Neutrophil (primary cell): ENCODE measurements around the gene SLC4A1.
"Not testable (repeated sequence)": the region's sequence is repeated elsewhere in the genome, so short reads cannot be mapped to it uniquely, and the experiment has no call there.

Experiments
- H3K27ac ChIP-seq: fragments of 200-600 bp; sonication (generic); 2 replicates; pipeline ENCODE4 v1.5.1; 2016; ENCODE audit warnings: mild to moderate bottlenecking, moderate library complexity
- H3K27me3 ChIP-seq: fragments of 200-600 bp; sonication (generic); 2 replicates; pipeline ENCODE4 v1.6.0; 2016; ENCODE audit warnings: mild to moderate bottlenecking
- H3K36me3 ChIP-seq: fragments of 200-600 bp; sonication (generic); 2 replicates; pipeline ENCODE4 v1.5.1; 2017
- H3K4me1 ChIP-seq, 2 experiments: fragments of 200-600 bp in 1 of 2; sonication (generic) in 1 of 2; 1 replicate in 1 of 2; 2 replicates in 1 of 2; pipeline versions ENCODE4 v1.5.1 to v1.6.1; 2013 to 2016; ENCODE audit warnings: low read depth in 1 of 2, low read length in 1 of 2, mild to moderate bottlenecking in 1 of 2, moderate library complexity in 1 of 2; ENCODE audit not compliant: control insufficient read depth in 1 of 2, insufficient read depth in 1 of 2
- H3K4me3 ChIP-seq, 2 experiments: fragments of 200-600 bp in 1 of 2; sonication (generic) in 1 of 2; 1 replicate in 1 of 2; 2 replicates in 1 of 2; pipeline ENCODE4 v1.5.1; 2013 to 2016; ENCODE audit warnings: low read depth in 1 of 2, low read length in 1 of 2, mild to moderate bottlenecking in 1 of 2, moderate library complexity in 1 of 2
- H3K9me3 ChIP-seq: fragments of 200-600 bp; sonication (generic); 2 replicates; pipeline ENCODE4 v1.5.1; 2016
- CTCF ChIP-seq: fragments of 200-600 bp; sonication (generic); IDR thresholded peaks from 2 replicates; pipeline ENCODE4 v1.5.1; 2016; ENCODE audit warnings: antibody characterized with exemption

SLC4A1 gene

GRCh38 chr17:44247440-44247841 is 20.5 kb downstream of the SLC4A1 start:
- Histone ChIP-seq H3K9me3 (no peaks in the 10 kb centered on the region), H3K4me3 (no peak overlapping the region), H3K27me3 (no peaks in the 10 kb centered on the region), H3K4me1 (no peaks in the 10 kb centered on the region), H3K36me3 (no peaks in the 10 kb centered on the region), H3K27ac (no peak overlapping the region)
- TF ChIP-seq CTCF, result no peak

GRCh38 chr17:44241106-44241624 is 26.8 kb downstream of the SLC4A1 start:
- TF ChIP-seq CTCF, result no peak
- no peak overlapping the region for H3K27ac ChIP-seq
- no peaks in the 10 kb centered on the region for H3K9me3 ChIP-seq
- H3K4me1 ChIP-seq, result no peaks in the 10 kb centered on the region
- H3K4me3 ChIP-seq, result no peak overlapping the region
- peaks cover 8% of the 10 kb centered on the region for H3K27me3 ChIP-seq
- no peaks in the 10 kb centered on the region for H3K36me3 ChIP-seq

- H3K27me3 ChIP-seq, result peaks cover 13% of the 10 kb centered on the region
- H3K9me3 ChIP-seq, H3K4me3 ChIP-seq, H3K27ac ChIP-seq, H3K36me3 ChIP-seq, H3K4me1 ChIP-seq: not testable (repeated sequence)
These were observed 30.0 kb downstream of the SLC4A1 start for GRCh38 chr17:44237886-44238285.

GRCh38 chr17:44236444-44236991 is 31.4 kb downstream of the SLC4A1 start:
- Histone ChIP-seq H3K9me3 (no peaks in the 10 kb centered on the region), H3K4me1 (no peaks in the 10 kb centered on the region), H3K27ac (no peak overlapping the region), H3K36me3 (no peaks in the 10 kb centered on the region), H3K4me3 (no peak overlapping the region), H3K27me3 (peaks cover 13% of the 10 kb centered on the region)
- no peak for TF ChIP-seq CTCF

GRCh38 chr17:44235583-44235936 is 32.4 kb downstream of the SLC4A1 start:
- no peak overlapping the region for H3K27ac ChIP-seq
- no peaks in the 10 kb centered on the region for H3K4me1 ChIP-seq
- peaks cover 13% of the 10 kb centered on the region for H3K27me3 ChIP-seq
- no peaks in the 10 kb centered on the region for H3K9me3 ChIP-seq
- H3K36me3 ChIP-seq, result no peaks in the 10 kb centered on the region
- H3K4me3 ChIP-seq, result no peak overlapping the region
- no peak for TF ChIP-seq CTCF

- Histone ChIP-seq H3K4me1 (no peaks in the 10 kb centered on the region), H3K27me3 (peaks cover 13% of the 10 kb centered on the region), H3K9me3 (no peaks in the 10 kb centered on the region), H3K27ac (no peak overlapping the region), H3K36me3 (no peaks in the 10 kb centered on the region), H3K4me3 (no peak overlapping the region)
- TF ChIP-seq CTCF, result no peak
These were observed 34.4 kb downstream of the SLC4A1 start for GRCh38 chr17:44233582-44233981.
